Activated naive CD8-positive, alpha-beta T cell treated with anti-CD3 and anti-CD28 coated beads for 36 hours (primary cell): ENCODE measurements around the gene HERPUD2. TPM values are rescaled to one million over a fixed set of nuclear protein-coding genes. Genes with fewer than 3 reads are reported as not detected.
"Not testable (repeated sequence)": the region's sequence is repeated elsewhere in the genome, so short reads cannot be mapped to it uniquely, and the experiment has no call there.

Experiments used
- DNase-seq: peaks from one replicate; pipeline ENCODE4 v3.0.0; 2021
- H3K27ac Mint-ChIP-seq: one replicate; pipeline ENCODE4 v1.8.0; 2022; ENCODE audit warnings: mild to moderate bottlenecking, moderate library complexity, mixed read lengths
- H3K27me3 Mint-ChIP-seq: one replicate; pipeline ENCODE4 v1.8.0; 2022; ENCODE audit warnings: mild to moderate bottlenecking, mixed read lengths
- H3K36me3 Mint-ChIP-seq: one replicate; pipeline ENCODE4 v1.8.0; 2021; ENCODE audit warnings: mild to moderate bottlenecking, mixed read lengths
- H3K4me1 Mint-ChIP-seq: one replicate; pipeline ENCODE4 v1.8.0; 2021; ENCODE audit warnings: mixed read lengths
- H3K4me3 Mint-ChIP-seq: one replicate; pipeline ENCODE4 v1.8.0; 2022; ENCODE audit warnings: mild to moderate bottlenecking, moderate library complexity, mixed read lengths
- H3K9me3 Mint-ChIP-seq: one replicate; pipeline ENCODE4 v1.8.0; 2022; ENCODE audit warnings: mixed read lengths
- total RNA-seq, 2 experiments: library from RNA; stranded (reverse); gene quantifications; one replicate each; pipeline ENCODE4 v1.2.3, GENCODE V29; 2021

The HERPUD2 gene
- total RNA-seq, 2 experiments from 2014 or later = 19.1 to 21.3 TPM

DNA sequence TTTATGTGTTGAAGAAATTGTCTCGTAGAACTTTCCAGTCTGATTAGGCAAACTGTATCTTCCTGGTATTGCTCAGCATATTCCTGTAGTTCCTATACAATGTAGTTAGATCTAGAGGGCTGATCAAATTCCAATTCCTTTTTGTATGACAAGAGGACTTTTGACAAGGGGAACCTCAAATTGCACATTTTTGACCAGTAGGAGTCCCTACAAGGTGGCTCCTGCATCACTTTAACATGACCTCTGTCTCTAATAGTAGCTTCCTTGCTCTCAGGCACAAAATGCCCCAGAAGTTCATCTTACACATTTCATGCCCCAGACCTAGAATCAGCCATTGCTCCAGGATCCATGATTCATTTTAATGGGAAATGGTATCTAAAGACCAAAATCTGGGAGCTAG is 18.7 kb downstream of the HERPUD2 start:
- Mint-ChIP-seq H3K9me3 (no peaks in the 10 kb centered on the region), H3K4me1 (peaks cover 53% of the 10 kb centered on the region), H3K36me3 (peaks cover 9% of the 10 kb centered on the region), H3K4me3 (no peak overlapping the region), H3K27ac (no peak overlapping the region), H3K27me3 (no peaks in the 10 kb centered on the region)
- no peak for DNase-seq

DNA sequence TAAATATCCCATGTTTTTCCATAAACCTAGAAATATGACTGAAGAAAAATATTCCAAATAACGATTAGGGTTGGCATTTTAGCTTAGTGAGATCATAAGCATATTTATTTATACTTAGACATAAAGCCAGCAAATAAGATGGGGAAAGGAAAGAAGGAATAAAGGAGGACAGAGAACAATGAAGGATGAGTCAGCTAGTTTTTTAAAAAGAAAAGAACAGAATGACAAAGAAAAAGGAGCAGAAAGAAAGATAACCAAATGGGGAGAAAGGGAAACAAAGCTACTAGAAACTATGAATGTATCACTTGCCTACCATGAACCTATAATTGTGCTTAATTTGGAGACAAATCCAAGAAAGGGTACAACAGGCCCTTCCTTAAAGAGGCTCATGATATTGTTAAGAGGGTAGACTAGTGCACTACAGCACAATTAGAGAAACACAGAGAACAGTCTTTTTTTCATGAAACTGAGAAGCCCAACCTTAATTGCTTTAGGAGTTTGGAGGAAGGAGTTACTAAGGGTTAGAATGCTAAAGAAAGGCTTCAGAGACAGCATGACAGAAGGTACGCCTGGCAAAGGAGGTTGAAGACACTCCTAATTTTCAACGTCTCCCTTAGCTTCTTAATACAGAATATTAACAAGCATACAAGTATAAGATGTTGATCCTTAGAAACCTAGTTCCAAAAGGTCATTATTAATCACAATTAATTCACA is 23.9 kb downstream of the HERPUD2 start:
- Mint-ChIP-seq H3K4me1 (peaks cover 21% of the 10 kb centered on the region), H3K27me3 (no peaks in the 10 kb centered on the region), H3K4me3 (no peak overlapping the region), H3K27ac (no peak overlapping the region), H3K9me3 (no peaks in the 10 kb centered on the region), H3K36me3 (peaks cover 26% of the 10 kb centered on the region)
- no peak for DNase-seq

DNA sequence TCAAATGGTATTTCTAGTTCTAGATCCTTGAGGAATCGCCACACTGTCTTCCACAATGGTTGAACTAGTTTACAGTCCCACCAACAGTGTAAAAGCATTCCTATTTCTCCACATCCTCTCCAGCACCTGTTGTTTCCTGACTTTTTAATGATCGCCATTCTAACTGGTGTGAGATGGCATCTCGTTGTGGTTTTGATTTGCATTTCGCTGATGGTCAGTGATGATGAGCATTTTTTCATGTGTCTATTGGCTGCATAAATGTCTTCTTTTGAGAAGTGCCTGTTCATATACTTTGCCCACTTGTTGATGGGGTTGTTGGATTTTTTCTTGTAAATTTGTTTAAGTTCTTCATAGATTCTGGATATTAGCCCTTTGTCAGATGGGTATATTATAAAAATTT is 34.5 kb downstream of the HERPUD2 start:
- H3K36me3 Mint-ChIP-seq = peaks cover 63% of the 10 kb centered on the region
- H3K4me3 Mint-ChIP-seq, H3K27me3 Mint-ChIP-seq, DNase-seq, H3K27ac Mint-ChIP-seq: not testable (repeated sequence)
- peaks cover 19% of the 10 kb centered on the region for H3K9me3 Mint-ChIP-seq
- H3K4me1 Mint-ChIP-seq = peaks cover 28% of the 10 kb centered on the region

DNA sequence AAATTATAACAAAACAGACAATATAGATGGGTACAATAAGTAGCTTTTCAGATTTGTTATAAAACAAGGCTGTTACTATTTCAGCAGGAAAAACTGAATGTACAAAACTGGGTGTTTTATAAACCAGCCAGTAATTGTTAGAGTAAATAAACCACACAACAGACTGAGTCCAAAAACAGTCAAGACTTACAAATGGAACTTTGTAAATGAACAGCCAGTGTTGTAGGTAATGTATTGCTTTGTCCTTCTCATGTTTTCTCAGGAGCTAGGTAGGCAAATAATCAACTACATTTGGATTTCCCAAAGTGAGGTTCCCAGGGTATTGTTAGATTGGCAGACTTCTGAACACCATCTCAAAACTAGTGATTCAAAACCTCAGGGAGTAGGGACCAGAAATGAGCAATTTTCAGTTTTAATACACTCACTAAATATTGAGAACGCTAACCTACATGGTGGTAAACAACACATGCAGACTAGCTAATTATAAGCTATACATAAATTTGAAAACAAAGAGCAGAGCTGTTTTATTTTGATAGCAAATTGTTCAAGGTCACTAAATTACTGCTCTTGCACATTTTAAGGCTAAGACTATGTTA is 36.2 kb downstream of the HERPUD2 start:
- H3K36me3 Mint-ChIP-seq = peaks cover 60% of the 10 kb centered on the region
- DNase-seq = no peak
- no peaks in the 10 kb centered on the region for H3K27me3 Mint-ChIP-seq
- peaks cover 40% of the 10 kb centered on the region for H3K4me1 Mint-ChIP-seq
- H3K4me3 Mint-ChIP-seq = no peak overlapping the region
- H3K9me3 Mint-ChIP-seq = peaks cover 28% of the 10 kb centered on the region
- H3K27ac Mint-ChIP-seq = no peak overlapping the region

DNA sequence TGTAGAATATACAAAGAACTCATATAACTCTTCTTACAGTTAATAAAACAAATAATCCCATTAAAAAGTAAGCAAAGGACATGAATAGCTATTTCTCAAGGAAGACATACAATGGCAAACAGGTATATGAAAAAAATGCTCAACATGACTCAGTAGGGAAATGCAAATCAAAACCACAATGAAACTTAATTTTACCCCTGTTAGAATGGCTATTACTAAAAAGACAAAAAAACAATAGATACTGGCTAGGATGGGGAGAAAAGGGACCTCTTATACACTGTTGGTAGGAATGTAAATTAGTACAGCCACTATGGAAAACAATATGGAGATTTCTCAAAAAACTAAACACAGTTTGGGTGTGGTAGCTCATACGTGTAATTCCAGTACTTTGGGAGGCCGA is 37.8 kb downstream of the HERPUD2 start:
- Mint-ChIP-seq H3K27ac (peak overlapping the region; percentile 57), H3K4me3 (no peak overlapping the region), H3K4me1 (peaks cover 53% of the 10 kb centered on the region), H3K36me3 (peaks cover 63% of the 10 kb centered on the region), H3K9me3 (peaks cover 36% of the 10 kb centered on the region), H3K27me3 (no peaks in the 10 kb centered on the region)
- DNase-seq = no peak

DNA sequence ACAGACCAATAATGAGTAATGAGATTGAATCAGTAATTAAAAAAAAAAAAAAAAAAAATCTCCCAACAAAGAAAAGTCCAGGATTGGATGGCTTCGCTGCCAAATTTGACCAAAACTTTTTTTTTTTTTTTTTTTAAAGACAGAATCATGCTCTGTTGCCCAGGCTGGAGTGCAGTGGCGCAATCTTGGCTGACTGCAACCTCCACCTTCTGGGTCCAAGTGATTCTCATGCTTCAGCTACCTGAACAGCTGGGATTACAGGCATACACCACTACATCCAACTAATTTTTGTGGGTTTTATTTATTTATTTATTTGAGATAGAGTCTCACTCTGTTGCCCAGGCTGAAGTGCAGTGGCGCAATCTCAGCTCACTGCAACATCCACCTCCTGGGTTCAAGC is 40.4 kb downstream of the HERPUD2 start:
- not testable (repeated sequence) for H3K4me3 Mint-ChIP-seq, H3K27me3 Mint-ChIP-seq, DNase-seq, H3K27ac Mint-ChIP-seq
- H3K9me3 Mint-ChIP-seq = peaks cover 34% of the 10 kb centered on the region
- H3K36me3 Mint-ChIP-seq = peaks cover 63% of the 10 kb centered on the region
- H3K4me1 Mint-ChIP-seq = peaks cover 59% of the 10 kb centered on the region

DNA sequence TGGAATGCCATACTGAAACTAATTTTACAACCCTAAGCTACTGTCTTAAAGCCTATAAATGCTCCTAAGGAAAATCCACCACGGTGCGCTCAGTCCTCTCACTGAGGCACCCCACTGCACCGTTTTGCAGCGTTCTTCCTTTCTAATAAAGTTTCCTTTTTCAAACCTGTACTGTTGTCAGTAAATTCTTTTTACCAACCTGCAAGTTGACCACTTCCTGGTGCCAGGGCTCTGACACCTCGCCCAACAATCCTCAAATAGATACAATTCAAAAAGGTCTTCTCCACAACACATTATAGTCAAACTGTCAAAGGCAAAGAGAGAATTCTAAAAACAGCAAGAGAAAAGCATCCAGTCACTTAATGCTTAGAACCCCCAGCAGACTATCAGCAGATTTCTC is 42.8 kb downstream of the HERPUD2 start:
- Mint-ChIP-seq H3K36me3 (peaks cover 60% of the 10 kb centered on the region), H3K4me3 (peak overlapping the region; percentile 47), H3K4me1 (peaks cover 57% of the 10 kb centered on the region), H3K27ac (peak overlapping the region; percentile 83), H3K9me3 (peaks cover 32% of the 10 kb centered on the region), H3K27me3 (no peaks in the 10 kb centered on the region)
- DNase-seq = peak; percentile 20

DNA sequence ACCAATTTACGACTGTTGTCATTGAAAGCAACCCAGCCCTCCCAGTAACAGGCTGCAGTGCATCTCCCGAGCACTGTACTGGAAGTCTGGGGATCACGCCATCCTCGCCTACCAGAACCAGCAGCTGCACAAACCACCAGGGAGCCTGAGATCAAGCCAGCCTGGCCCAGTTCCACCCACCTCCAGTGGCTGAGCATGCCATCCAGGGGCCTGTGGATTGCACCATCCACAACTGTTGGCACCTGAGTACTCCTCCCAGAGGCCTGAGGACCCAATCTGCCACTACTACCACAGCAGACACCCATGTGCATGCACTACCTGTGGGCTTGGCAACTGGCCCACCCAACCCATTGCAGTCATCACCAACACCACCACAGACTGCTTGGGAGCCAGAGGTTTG is 44.2 kb downstream of the HERPUD2 start:
- peaks cover 31% of the 10 kb centered on the region for H3K9me3 Mint-ChIP-seq
- no peak overlapping the region for H3K27ac Mint-ChIP-seq
- H3K27me3 Mint-ChIP-seq = no peaks in the 10 kb centered on the region
- H3K36me3 Mint-ChIP-seq = peaks cover 53% of the 10 kb centered on the region
- DNase-seq = no peak
- H3K4me1 Mint-ChIP-seq = peaks cover 58% of the 10 kb centered on the region
- no peak overlapping the region for H3K4me3 Mint-ChIP-seq

DNA sequence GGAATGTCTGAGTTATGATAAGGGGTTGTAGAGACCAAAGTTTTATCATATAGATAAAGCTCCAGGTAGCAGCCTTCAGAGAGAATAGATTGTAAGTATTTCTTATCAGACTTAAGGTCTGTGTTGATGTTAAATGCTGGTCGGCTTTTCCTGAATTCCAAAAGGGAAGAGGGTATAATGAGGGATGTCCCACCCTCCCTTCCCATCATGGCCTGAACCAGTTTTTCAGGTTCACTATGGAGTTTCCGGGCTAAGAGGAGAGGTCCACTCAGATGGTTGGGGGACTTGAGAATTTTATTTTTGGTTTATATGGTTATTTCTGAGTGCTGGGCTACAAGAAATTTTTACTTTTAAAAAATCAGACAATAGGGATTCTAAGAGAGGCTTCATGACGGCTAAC is 45.2 kb downstream of the HERPUD2 start:
- Mint-ChIP-seq H3K27ac (no peak overlapping the region), H3K9me3 (peaks cover 24% of the 10 kb centered on the region), H3K27me3 (no peaks in the 10 kb centered on the region), H3K4me3 (no peak overlapping the region), H3K4me1 (peaks cover 54% of the 10 kb centered on the region), H3K36me3 (peaks cover 44% of the 10 kb centered on the region)
- no peak for DNase-seq

DNA sequence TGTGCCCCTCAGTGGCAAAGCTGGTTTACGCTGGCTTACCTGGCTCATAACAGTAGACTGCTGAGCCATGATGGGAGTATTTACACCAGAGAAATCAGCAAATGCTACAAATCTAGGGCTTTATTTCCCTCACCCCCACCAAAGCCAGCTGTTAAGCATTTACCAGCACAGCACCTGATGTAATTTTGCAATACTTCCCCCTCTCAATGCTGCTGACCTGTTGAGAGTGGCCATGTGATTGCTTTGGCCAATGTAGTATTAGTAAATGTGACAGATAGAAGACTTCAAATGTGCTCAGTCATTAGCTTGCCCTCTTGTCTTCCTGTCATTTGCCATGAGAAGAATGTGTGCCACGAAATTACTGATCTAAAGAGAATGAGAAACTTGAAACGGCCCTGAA is 46.6 kb downstream of the HERPUD2 start:
- peaks cover 15% of the 10 kb centered on the region for H3K9me3 Mint-ChIP-seq
- H3K27ac Mint-ChIP-seq = no peak overlapping the region
- DNase-seq = no peak
- H3K4me3 Mint-ChIP-seq = no peak overlapping the region
- H3K4me1 Mint-ChIP-seq = peaks cover 50% of the 10 kb centered on the region
- H3K36me3 Mint-ChIP-seq = peaks cover 36% of the 10 kb centered on the region
- no peaks in the 10 kb centered on the region for H3K27me3 Mint-ChIP-seq

DNA sequence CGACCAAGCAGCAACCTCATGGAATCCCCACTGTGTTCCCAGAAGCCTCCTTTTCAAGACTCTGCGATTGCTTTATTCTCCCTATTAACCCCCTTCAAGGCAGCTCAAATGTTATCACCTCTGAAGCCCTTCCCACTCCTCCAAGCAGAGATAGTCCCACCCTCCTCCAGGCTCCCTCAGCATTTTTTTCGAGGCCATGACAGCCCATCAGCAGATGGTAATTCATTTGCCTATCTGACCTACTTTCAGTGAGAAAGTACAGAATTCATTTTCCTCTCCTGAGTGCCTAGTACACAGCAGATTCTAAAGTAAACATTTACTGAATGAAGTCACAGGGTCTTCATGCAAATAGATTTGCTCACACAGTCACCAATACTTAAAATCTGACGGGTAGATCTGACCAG is 47.8 kb downstream of the HERPUD2 start:
- H3K9me3 Mint-ChIP-seq = peaks cover 5% of the 10 kb centered on the region
- peaks cover 24% of the 10 kb centered on the region for H3K36me3 Mint-ChIP-seq
- H3K27ac Mint-ChIP-seq = no peak overlapping the region
- H3K4me1 Mint-ChIP-seq = peaks cover 44% of the 10 kb centered on the region
- DNase-seq = no peak
- no peaks in the 10 kb centered on the region for H3K27me3 Mint-ChIP-seq
- no peak overlapping the region for H3K4me3 Mint-ChIP-seq

DNA sequence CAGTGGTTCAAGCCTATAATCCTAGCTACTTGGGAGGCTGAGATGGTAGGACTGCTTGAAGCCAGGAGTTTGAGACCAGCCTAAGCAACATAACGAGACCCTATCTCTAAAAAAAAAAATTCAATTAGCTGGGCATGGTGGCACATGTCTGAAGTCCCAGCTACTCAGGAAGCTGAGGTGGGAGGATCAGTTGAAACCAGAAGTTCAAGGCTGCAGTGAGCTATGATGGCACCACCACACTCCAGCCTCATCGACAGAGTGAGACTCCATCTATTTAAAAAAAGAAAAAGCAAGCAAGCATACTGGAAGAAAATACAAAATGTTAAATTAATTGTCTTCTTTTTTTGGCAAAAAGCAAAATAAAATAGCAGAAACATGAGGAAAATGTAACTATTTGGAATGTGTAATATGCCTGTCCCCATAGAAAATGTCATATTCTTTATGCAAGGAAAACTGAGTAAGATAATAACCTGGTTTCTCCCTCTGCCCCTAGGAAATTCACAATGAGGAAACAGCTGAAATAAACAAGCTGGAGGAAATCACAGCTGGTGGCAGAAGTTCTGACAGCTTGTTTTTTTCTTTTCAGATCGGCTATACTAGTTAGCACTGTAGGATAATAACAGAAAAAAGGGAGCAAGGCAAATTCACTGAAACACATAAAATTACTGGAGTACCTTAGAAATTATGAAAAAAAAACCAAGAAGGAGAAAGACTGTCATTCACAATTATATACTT is 48.5 kb downstream of the HERPUD2 start:
- DNase-seq = no peak
- Mint-ChIP-seq H3K36me3 (peaks cover 21% of the 10 kb centered on the region), H3K27me3 (no peaks in the 10 kb centered on the region), H3K27ac (peak overlapping the region; percentile 18), H3K4me1 (peaks cover 45% of the 10 kb centered on the region), H3K9me3 (peaks cover 3% of the 10 kb centered on the region), H3K4me3 (peak overlapping the region; percentile 16)

DNA sequence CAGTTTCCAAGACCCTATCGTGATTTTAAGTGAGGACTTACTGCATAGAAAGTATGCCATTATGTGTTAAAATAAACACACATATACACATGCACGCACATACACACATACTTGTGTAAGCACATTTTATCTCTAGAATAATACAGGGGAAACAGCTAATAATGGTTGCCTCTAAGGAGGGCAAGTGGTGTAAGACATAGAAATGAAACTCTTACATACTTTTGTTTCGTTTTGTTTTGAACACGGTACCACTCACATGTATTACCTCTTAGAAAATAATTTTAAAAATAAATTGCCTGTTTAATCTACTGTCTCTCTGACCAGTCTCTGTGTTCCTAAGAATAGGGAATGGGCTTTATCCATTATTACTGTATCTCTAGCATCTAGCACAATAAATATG is 49.2 kb downstream of the HERPUD2 start:
- no peak overlapping the region for H3K4me3 Mint-ChIP-seq
- H3K4me1 Mint-ChIP-seq = peaks cover 47% of the 10 kb centered on the region
- DNase-seq = no peak
- H3K36me3 Mint-ChIP-seq = peaks cover 14% of the 10 kb centered on the region
- no peak overlapping the region for H3K27ac Mint-ChIP-seq
- H3K27me3 Mint-ChIP-seq = no peaks in the 10 kb centered on the region
- H3K9me3 Mint-ChIP-seq = no peaks in the 10 kb centered on the region

DNA sequence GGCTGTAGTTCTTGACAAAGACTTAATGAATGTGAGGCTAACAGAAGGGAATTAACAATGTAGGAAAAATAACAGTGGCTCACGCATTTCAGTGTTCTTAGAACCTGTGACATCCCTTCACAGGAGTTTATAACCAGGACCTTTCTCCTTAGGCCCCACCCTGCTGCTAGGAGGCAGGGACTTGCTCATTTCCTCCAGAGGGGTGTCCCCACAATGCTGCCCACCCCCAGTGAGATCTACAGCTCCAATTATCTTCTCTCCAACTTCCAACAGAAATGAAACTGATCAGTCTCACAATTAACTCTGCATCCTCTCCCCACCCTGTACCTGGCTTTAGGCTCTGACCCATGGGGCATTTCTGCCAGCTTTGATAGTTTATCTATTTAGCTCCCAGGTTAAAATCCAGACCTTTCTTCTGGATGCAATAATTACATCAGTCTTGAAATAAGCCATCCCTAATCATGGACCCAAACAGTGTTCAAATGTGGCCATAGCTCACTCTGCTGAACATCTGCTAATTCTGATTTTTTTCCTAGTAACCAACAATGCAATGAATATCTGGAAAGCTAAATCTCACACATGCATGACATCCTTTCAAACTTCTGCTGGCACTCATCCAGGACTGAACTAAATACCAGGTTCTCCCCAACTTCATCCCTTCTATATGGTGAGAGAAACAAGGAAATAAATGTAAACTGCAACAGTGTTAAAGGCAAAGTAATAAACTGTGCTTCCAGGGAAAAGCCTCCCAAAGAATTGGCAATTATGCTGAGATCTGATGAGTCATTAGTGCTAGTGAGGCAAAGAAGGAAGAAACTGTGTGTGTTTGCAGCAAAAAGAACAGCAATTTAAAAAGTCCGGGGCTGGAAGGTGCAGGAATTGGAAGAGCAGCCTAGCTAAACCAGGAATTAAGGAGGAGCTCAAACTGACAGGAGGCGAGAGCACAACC is 64.6 kb downstream of the HERPUD2 start:
- no peak for DNase-seq
- no peaks in the 10 kb centered on the region for H3K9me3 Mint-ChIP-seq
- H3K4me3 Mint-ChIP-seq = no peak overlapping the region
- no peaks in the 10 kb centered on the region for H3K27me3 Mint-ChIP-seq
- peak overlapping the region; percentile 57 for H3K27ac Mint-ChIP-seq
- peaks cover 1% of the 10 kb centered on the region for H3K36me3 Mint-ChIP-seq
- H3K4me1 Mint-ChIP-seq = no peaks in the 10 kb centered on the region
